Measurements from ENCODE around the gene HEPN1.

HEPN1 gene

DNA sequence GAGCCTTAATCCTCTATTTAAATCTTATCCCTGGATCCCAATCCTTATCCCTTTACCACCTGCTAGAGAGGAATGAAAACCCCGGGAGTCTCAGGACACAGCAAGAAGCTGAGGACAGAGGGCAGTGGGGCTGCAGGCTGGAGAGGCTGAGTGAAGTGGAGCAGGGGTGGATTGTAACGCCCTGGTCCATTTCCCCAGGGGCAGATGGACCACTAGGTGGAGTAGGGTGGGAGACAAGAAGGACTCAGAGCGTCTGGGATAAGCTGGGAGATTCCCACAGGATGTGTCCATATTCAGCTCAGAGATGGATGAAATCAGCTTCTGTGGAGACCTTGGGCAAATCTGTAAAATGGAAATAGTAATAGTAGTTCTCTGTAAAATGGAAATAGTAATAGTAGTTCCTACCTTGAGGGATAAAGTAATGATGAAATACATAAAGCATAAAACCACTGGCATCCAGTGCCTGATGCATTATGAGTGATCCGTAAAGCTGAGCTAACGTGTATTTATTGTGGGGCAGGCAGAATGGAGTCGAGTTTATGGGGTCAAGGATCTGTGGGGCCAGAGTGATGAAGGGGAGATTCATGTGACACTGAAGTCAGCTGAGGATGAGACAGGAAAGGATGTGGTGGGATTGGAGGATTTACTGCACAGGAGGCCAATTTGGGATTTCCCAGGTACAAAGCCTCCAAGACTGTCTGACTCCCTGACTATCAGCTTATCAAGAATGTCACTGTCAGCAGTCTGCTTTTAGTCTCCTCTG, 19.5 kb upstream of the HEPN1 start:
- no peak for DNase-seq (ENCODE audit: low spot score)

DNA sequence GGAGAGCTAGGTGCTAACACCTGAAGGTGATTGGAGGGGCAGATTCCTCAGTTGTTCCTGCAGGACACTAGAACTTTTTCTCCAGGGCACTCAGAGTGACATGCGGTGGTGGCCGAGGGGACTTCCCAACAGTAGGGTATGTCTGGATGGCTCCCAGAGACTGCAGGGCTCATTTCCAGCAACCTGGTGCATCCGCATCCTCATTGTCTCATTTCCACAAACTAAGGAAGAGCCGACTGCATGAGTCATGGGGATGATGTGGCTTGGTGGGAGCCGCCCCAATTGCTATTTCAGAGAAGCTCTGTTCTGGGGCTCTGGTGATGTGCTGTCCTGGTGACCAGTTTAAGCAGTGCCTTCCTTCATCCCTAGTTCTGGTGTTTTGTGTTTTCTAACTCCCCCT, 18.6 kb upstream of the HEPN1 start:
- DNase-seq (ENCODE audit: low spot score), result no peak

DNA sequence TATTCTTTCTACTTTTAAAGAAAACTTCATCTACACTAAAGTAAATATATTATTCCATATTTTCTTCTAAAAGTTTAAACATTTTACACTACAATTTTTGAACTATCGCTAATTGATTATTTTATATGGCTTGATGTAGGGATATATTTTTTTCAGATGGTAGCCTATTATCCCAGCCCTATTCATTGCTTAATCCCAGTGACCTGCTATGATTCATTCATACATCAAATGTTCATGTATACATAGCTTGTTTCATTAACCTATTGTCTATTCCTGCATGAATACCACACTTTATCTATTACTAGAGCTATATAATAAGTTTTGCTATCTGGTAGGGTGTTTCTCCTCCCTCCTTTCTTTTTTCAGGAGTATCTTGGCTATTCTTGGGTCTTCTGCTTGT, 16.4 kb upstream of the HEPN1 start:
- DNase-seq (ENCODE audit: low spot score), result no peak

DNA sequence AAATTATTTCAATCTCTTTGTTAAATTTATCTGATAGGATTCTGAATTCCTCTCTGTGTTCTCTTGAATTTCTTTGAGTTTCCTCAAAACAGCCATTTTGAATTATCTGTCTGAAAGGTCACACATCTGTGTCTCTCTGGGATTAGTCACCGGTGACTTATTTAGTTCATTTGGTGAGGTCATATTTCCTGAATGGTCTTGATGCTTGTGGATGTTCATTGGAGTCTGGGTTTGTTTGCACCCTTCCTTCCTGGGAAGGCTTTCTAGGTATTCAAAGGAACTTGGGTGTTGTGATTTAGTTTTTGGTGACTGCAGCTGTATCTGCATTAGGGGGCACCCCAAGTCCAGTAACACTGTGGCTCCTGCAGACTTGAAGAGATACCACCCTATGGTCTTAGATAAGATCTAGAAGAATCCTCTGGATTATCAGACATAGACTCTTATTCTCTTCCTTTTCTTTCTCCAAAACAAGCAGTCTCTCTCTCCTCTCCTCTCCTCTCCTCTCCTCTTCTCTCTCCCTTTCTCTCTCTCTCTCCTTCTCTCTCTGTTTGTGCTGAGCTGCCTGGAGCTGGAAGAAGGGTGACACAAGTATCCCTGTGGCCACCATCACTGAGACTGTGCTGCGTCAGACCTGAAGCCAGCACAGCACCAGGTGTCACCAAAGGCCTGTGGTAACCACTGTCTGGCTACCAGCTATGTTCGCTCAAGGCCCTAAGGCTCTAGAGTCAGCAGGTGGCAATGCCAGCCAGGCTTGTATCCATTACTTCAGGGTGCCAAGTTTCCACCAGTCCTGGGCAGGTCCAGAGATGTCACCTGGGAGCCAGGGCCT, 3.3 kb upstream of the HEPN1 start:
- no peak for DNase-seq (ENCODE audit: low spot score)

DNA sequence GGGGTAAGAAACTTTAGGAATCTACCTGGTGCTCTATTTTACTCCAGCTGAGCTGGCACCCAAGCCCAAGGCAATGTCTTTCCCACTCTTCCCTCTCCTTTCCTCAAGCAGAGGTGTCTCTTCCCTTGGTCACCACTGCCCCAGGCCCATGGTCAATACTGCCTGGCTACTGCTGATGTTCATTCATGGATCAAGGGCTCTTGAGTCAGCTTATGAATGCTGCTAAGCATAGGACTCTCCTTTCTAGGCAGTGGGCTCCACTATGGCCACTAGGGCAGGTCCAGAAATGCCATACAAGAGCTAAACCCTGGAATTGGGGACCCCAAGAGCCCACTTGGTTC, 2.7 kb upstream of the HEPN1 start:
- no peak for DNase-seq (ENCODE audit: low spot score)

DNA sequence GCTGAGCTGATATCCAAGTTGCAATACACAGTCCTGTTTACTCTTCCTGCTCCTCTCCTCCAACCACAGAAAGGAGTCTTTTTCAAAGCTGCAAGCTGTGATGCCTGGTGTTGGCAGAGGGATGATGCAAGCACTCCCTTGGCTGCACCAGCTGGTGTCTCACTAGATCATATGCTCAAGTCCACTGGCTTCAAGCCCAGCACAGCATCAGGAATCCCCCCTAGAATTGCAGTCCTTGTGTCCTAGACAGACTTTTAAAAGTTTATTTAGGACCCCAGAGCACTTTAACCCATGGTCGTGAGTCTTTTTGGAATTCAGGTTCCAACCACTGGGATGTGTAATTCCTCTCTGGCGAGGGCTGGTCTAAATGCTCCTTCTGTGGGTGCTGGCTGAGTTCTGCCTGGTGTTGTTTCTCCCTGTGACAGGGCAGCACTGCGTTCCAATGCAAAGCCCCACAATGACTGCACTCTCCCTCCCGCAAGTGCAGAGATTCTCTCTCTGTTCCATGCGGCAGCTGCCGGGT, 1.9 kb upstream of the HEPN1 start:
- peak; percentile 89 for DNase-seq (ENCODE audit: low spot score)

DNA sequence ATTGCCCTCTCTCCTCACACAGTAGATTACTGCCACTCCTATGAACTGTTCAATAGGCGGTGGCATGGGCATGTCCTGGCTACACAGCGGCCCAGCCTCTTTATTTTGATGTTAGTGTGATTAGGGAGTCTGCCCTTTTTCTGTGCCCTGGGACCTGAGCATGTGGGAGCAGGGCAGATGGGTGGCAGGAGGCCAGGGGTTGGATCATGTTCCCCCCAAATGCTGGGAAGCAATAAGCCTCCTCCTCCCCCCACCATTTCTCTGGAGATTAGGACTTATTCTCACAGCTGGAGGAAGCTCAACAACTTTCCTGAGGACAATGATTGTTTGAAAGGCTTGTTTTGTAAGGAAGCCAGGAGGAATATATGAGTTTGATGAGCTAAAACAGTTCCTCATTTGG, 848 bp downstream of the HEPN1 start:
- DNase-seq (ENCODE audit: low spot score), result no peak

DNA sequence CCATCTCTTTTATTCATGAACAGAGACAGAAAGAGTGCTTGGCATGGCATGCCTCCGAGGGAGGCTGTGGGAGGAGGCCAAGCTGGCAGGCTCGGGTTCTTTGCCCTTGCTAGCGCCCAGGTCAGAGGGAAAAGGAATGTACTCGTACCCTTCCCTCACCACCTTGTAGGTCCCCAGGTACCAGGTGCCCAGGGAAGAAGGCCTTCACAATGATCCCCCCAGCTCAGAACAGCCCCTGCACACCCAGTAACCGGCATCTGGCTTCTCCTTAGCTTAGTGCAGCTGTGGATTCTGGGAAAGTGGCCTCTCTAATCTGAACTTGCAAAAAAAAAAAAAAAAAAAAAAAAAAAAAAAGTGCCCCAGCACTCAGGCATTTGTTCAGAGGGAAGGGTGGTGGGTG, 1.3 kb downstream of the HEPN1 start:
- no peak for DNase-seq (ENCODE audit: low spot score)

DNA sequence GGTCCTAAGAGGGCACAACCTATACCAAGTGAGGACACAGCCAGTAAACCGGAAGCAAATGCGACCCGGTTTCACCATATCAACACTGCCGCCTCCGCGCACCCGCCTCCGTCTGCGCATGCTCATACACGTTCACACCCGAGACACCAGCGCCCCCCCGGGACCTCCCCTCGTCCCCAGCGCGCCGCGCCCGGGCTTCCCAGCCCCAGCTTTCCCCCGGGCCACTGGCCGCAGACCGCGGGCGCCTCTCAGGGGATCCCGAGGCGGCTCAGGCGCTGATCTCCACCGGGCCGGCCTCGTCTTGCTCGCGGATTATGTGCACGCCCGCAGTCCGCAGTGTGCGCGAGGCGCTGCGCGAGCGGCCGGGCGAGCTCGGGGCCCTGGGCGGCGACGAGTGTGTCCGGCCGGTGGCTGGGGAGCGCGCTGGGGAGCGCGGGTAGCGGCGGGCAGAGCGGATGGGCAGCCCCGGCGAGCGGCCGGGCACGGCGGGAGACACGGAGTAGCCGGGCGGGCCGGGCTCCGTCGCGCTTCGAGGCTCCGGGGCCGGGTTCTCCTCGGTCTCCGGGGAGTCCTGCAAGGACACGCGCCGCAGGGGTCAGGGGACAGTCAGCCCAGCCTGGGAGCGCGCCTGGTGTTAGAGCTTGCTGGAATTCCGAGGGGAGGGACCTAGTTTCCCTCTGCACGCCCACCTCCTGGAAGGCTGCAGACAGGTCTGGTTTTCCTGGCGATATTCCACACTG, 2.0 kb downstream of the HEPN1 start:
- no peak for DNase-seq (ENCODE audit: low spot score)

DNA sequence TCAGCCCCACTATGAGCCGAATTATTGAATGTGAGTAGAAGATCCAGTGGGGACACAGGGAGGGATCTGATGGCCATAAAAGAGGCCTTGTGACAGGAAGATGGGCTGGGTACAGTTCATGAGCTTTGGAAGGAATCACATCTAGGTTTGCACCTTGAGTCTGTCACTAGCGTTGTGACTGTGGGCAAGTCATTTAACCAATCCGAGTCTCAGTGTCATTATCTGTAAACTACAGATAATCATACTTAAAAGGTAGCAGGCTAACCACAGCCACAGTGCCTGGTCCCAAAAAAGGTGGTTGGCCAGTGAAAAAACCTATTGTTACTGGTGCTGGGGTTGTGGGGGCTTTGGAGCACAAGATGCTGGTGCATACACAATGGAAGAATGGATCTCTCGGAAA, 3.8 kb downstream of the HEPN1 start:
- DNase-seq (ENCODE audit: low spot score), result no peak

DNA sequence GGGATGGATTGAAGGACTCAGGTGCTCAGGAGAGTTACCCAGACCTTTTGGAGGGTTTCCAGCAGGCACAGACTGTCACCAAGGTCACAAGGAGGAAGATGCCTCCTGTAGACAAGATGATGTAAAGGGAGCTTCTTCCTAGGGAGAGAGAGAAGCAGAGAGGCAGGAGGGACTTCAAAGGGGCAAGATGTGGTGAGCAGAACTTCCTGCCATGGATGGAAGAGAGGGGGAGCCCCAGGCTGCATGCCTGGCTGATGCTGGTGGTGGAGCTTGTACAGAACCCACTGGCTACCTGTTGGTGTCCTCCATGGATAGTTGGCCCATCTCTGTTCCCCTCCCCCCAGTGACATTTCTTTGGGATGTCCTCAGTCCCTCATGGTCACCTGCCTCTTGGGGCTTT, 4.2 kb downstream of the HEPN1 start:
- DNase-seq (ENCODE audit: low spot score), result no peak

DNA sequence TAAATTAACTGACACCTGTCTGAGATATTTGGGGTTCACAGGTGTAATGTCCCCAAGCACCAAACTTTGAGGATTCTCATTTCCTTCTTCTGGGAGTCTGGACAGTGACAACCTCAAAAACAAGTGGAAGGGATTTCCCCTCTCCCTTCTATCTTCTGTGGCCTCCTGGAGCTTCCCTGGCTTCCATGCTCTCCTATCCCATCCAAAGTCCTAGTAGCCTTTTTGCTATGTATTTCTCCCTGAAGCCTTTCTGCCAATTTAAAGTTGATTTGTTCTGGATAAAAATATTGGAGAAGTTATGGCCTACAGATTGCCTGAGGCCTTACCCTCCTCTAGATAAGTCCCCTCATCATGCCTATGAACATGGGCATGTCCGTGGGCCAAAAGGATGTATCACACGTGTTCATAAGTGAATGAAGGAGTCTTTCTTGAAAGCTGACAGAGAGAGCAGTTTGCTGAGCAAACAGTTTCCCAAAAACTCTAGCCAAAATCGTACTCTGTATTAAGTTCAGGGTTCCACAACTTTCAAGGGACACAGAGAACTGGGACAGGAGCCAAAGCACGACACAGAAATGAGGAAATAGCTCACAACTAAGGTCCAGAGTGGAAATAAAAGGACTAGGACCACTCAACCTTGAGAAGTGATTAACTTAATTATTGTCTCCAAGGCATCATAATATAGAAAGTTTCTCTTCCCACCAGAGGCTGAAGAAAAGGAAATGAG, 10.1 kb downstream of the HEPN1 start:
- no peak for DNase-seq (ENCODE audit: low spot score)

DNA sequence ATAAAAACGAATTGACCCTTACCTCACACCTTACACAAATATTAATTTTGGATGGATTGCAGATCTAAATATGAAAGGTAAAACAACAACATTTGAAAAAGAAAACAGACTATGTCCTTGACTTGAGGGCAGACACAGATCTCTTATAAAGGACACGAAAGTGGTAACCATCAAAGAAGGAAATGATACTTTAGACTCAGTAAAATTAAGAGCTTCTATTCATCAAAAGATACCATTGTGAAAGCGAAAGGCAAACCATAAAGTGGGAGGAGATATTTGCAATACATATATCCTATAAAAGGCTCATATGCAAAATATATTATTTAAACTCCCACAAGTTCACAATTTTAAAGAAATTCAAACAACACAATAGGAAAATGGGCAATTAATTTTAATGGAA, 11.7 kb downstream of the HEPN1 start:
- no peak for DNase-seq (ENCODE audit: low spot score)

DNA sequence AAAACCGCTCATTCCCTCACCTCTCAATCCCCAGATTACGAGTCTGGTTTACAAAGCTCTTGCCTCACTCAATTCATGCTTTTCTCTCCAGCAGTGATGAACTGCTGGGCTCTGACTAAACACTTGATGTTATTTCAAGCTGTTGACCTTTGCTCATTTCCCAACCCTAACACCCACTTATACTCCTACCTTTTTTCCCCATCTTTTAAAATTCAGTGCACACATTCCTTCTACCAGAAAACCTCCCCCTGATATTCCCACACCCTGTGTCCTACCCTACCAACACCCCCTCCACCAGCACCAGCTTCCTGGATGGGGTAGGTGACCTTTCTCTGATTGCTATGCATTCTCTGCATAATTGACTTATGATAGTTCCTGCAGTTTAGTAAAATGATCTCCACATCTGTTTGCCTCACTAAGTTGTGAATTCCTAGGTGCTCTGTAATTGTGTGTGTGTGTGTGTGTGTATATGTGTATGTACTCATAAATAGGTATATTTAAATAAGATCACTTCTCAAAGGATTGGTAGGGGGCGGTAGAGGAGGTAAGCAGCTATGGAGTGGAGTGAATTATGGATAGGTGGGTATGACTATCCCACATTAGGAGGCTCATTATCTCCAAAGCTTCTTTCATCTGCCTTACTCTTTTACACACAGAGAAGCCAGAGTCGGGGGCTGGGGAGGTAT, 16.0 kb downstream of the HEPN1 start:
- no peak for DNase-seq (ENCODE audit: low spot score)

DNA sequence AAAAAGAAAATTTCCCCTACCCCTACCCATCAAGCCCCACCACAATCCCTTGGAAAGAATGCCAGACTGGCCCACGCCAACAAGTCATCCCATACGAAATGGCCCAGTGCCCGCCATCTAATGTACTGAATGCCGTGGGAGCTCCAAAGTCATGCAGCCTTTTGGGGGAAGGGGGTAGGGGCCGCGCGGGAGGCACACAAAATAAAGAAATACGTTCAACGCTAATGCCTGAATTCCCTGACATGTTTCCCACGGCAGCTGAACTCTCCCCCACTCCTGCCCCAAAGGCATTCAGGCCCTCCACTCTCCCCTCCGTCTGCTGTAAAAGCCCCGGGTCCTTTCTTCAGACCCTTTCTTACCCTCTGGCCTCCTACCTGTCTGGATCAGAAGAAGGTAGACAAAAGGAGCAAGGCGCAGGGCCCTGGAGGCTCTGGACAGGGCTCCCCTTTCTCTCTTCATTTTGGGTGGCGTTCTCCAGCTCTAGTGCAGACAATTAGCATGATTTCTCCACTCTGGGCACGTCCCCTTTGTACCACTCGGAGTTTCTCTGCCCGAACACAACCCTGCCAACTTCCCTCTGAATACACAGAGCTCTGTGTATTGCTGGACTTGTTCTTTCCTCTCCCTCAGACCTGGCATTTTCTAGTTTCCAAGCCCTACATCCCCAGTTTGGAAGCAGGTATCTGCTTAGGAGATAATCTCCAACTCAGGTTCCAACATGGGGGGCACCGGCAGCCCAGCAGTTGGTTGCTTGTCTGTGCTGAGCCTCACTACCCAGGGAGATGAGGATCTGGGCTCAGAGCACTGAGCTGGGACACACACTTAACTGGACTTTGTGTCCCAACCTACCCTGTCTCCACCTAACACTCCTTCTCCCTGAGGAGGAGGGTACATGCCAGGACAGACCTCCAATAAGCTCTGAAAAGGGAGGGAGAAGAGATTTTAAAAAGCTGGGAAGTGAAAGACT, 16.8 kb downstream of the HEPN1 start, which contains the start of gene HEPACAM:
Gene HEPACAM (minus strand): TSS at position 500 of the 967 bp plus-strand sequence. CDS start 41 bp downstream, at position 459.
- DNase-seq (ENCODE audit: low spot score), result peak; percentile 94

DNA sequence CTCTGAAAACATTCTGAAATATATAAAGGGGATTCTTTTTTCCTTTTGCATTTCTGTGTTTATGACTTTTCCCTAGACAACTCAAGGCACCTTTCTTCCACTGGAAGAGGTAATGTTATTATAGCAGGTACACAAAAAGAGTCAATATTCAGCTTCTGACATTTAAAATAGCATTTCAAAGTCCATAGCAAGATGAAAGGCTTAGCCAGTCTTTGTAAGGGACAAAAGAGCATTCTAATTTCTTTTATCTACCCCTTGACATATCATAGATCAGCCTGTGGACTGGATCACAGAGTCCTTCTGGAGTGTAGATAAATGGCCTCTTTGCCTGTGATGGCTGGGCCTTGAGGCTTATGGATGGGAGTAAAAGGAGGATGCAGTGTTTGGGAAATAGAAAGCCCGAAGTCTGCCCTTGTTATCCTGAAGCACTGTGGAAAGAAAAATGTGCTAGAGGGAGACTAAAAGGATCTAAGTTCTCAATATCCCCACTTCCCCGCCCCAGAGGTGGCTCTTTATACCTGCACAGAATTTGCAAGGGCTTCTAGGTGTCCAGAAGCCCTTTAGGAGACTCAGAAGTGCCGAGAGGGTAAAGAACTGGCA, 18.4 kb downstream of the HEPN1 start:
- DNase-seq (ENCODE audit: low spot score), result no peak

DNA sequence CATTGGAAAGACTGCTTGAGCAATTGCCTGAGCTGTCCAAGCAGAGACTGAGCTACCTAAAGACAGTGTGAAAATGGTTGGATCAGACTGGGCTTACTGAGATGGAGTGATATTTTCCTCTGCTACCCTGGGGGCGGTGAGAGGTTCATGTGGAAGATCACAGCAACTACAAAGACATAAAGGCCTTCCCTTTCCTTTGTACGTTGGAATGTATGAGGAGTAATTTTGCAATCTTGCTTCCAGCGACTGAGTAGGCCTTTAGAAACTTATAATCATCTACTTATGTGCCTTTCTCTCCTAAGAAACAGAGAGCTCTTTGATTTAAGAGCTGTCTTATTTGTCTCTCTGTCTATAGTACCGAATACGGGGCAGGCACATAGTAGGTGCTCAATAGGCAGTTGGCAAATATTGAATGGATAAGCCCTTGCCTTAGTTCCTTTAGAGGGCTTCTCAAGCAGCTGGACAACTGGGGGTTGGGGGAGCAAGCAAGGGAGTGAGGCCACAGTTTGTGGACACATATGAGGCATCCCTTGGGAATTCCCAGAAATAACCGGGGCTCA, 19.2 kb downstream of the HEPN1 start:
- no peak for DNase-seq (ENCODE audit: low spot score)

DNA sequence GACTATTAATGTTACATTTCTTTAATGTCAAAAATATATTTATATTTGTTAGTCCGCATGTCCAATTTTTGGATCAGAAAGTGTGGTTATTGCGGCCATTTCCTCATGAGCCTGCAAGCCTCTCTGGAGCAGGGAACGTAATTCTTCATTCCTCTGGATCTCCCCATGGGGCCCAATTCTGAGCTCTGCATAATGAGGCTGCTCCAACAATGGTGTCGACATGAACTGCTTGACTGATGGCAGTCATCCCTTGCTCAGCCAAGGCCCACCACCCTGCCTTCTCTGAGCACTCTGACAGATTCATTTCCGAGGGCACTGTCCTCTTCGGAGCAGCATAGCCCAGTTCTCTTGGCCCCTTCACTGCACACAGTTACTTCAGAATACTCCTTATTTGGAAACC, 19.9 kb downstream of the HEPN1 start:
- DNase-seq (ENCODE audit: low spot score), result no peak

DNA sequence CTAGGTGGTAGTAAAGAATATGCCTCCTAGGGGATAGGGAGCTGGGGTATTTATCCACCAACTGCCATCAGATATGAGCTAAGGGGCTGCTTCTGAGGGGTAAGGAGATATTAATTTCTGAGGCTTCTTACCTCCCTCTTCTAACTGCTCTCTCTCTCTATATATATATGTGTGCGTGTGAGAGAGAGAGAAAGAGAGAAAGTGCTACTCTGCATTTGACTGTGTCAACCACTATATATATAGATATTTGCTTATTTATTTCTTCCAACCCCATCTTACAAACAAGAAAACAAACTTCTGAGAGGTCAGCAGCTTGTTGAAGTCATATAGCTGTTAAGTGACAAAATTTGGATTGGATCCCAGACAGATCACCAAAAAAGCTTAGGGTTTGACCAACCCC, 22.7 kb downstream of the HEPN1 start:
- DNase-seq (ENCODE audit: low spot score), result no peak
